OCI-LY3 (cell line): ENCODE measurements around the gene BRSK2.

ENCODE experiments used
- CTCF ChIP-seq: fragments of 200-600, 300-600 bp; sonication (generic); IDR thresholded peaks from 2 replicates; pipeline ENCODE4 v1.5.1; 2014; ENCODE audit warnings: antibody characterized with exemption, low read length, low read depth
- EZH2phosphoT487 ChIP-seq: fragments of 200-600 bp; shearing (Covaris generic); IDR thresholded peaks from 2 replicates; pipeline ENCODE4 v1.6.1; 2018; ENCODE audit warnings: antibody characterized with exemption, mixed run types, low read depth

GRCh38 chr11:1369371-1370005, 20.2 kb upstream of the BRSK2 start:
- TF ChIP-seq CTCF (no peak), EZH2phosphoT487 (no peak)
